ENCODE data around the gene AMTN.

GRCh38 chr4:70518269-70518668 lies at the start of gene AMTN:
- TF ChIP-seq POLR2A (IDR thresholded peaks at IDR 0.05; ENCODE audit: low read depth, low read length) (no peak), POLR2AphosphoS5 (IDR thresholded peaks at IDR 0.05; ENCODE audit: low read depth, low read length) (no peak), SPI1 (IDR thresholded peaks at IDR 0.05; ENCODE audit: low read depth, low read length) (no peak), TAF1 (IDR thresholded peaks at IDR 0.05; ENCODE audit: low read depth, low read length) (no peak)

All from GM12891 (cell line).